SU-DHL-6 (cell line): Measurements from ENCODE around the gene PATL2.
"Not testable (repeated sequence)": the region's sequence is repeated elsewhere in the genome, so short reads cannot be mapped to it uniquely, and the experiment has no call there.

Source experiments
- H2AFZ ChIP-seq: fragments of 200-600 bp; sonication (generic); 2 replicates; pipeline ENCODE4 v1.6.1; 2014; ENCODE audit warnings: low read depth, mild to moderate bottlenecking, moderate library complexity, mixed read lengths, antibody characterized with exemption, low read length; ENCODE audit not compliant: severe bottlenecking
- H3F3A ChIP-seq: fragments of 200-600 bp; shearing (Covaris generic); 2 replicates; pipeline ENCODE4 v1.6.0; 2016; ENCODE audit warnings: antibody characterized with exemption, mild to moderate bottlenecking; ENCODE audit not compliant: insufficient read depth
- H3K27ac ChIP-seq: fragments of 200-600 bp; sonication (generic); 2 replicates; pipeline ENCODE4 v1.5.1; 2016; ENCODE audit warnings: low read depth, mild to moderate bottlenecking, low read length, moderate library complexity, mixed read lengths
- H3K27me3 ChIP-seq: fragments of 200-600 bp; sonication (generic), shearing (Covaris generic); 2 replicates; pipeline ENCODE4 v1.6.0; 2014; ENCODE audit warnings: mild to moderate bottlenecking, low read length
- H3K36me3 ChIP-seq: fragments of 200-600 bp; sonication (generic); 2 replicates; pipeline ENCODE4 v1.6.1; 2014; ENCODE audit warnings: mild to moderate bottlenecking, low read length, mixed read lengths
- H3K4me2 ChIP-seq: fragments of 300-600, 200-600 bp; shearing (Covaris generic), sonication (generic); 2 replicates; pipeline ENCODE4 v1.6.0; 2014; ENCODE audit warnings: low read length, low read depth, mild to moderate bottlenecking; ENCODE audit not compliant: poor library complexity, severe bottlenecking
- H3K4me3 ChIP-seq: fragments of 200-600 bp; sonication (generic); 2 replicates; pipeline ENCODE4 v1.5.1; 2014; ENCODE audit warnings: antibody characterized with exemption, low read length, mild to moderate bottlenecking, mixed read lengths; ENCODE audit not compliant: insufficient read depth, poor library complexity, severe bottlenecking
- H3K79me2 ChIP-seq: fragments of 200-600 bp; sonication (generic); 2 replicates; pipeline ENCODE4 v1.6.1; 2014; ENCODE audit warnings: mild to moderate bottlenecking, low read length, moderate library complexity; ENCODE audit not compliant: insufficient read depth
- H3K9ac ChIP-seq: fragments of 200-600 bp; sonication (generic); 2 replicates; pipeline ENCODE4 v1.7.0; 2014; ENCODE audit warnings: mild to moderate bottlenecking, low read length
- H3K9me2 ChIP-seq: fragments of 200-600 bp; sonication (generic); replicated peaks from 2 replicates; pipeline ENCODE4 v1.6.1; 2014; ENCODE audit warnings: low read length; ENCODE audit not compliant: insufficient read depth
- H3K9me3 ChIP-seq: fragments of 200-600 bp; sonication (generic); 2 replicates; pipeline ENCODE4 v1.6.1; 2014; ENCODE audit warnings: low read length, mixed read lengths; ENCODE audit not compliant: insufficient read depth
- H4K20me1 ChIP-seq: fragments of 200-600 bp; sonication (generic); 2 replicates; pipeline ENCODE4 v1.6.1; 2014; ENCODE audit warnings: low read depth, mild to moderate bottlenecking, antibody characterized with exemption, low read length, moderate library complexity, mixed read lengths
- CTCF ChIP-seq: fragments of 200-600 bp; sonication (generic); IDR thresholded peaks from one replicate; pipeline ENCODE4 v1.5.1; 2017; ENCODE audit warnings: antibody characterized with exemption, mild to moderate bottlenecking, low read length, moderate library complexity; ENCODE audit not compliant: insufficient read depth, poor library complexity, severe bottlenecking
- EZH2phosphoT487 ChIP-seq: fragments of 200-600 bp; sonication (generic), shearing (Covaris generic); conservative IDR thresholded peaks from 2 replicates; pipeline ENCODE4 v1.6.1; 2018; ENCODE audit warnings: mild to moderate bottlenecking, antibody characterized with exemption, low read length, moderate library complexity, mixed read lengths

The PATL2 gene

GRCh38 chr15:44636976-44637375 lies 74.1 kb downstream of the PATL2 start:
- no peaks in the 10 kb centered on the region for H3K9me2 ChIP-seq
- no peak overlapping the region for H3K4me2 ChIP-seq
- no peaks in the 10 kb centered on the region for H3K27me3 ChIP-seq
- H2AFZ ChIP-seq = no peak overlapping the region
- H3K9ac ChIP-seq = no peak overlapping the region
- H3K9me3 ChIP-seq = no peaks in the 10 kb centered on the region
- H3K36me3 ChIP-seq = peaks cover 22% of the 10 kb centered on the region
- H3K27ac ChIP-seq = no peak overlapping the region
- H3K4me3 ChIP-seq = no peak overlapping the region
- H3K79me2 ChIP-seq = peaks cover 8% of the 10 kb centered on the region; the same call in 1 of the 2 replicates
- H4K20me1 ChIP-seq = no peaks in the 10 kb centered on the region
- TF ChIP-seq CTCF (no peak), EZH2phosphoT487 (no peak)
- no peaks in the 10 kb centered on the region for H3F3A ChIP-seq

- no peak overlapping the region for H3K27ac ChIP-seq
- no peaks in the 10 kb centered on the region for H3K9me3 ChIP-seq
- no peaks in the 10 kb centered on the region for H3K79me2 ChIP-seq
- H2AFZ ChIP-seq = no peak overlapping the region
- H3F3A ChIP-seq = no peaks in the 10 kb centered on the region; the same call in 1 of the 2 replicates
- no peaks in the 10 kb centered on the region for H3K27me3 ChIP-seq
- no peak overlapping the region for H3K9ac ChIP-seq
- TF ChIP-seq CTCF (no peak), EZH2phosphoT487 (no peak)
- peaks cover 31% of the 10 kb centered on the region for H3K36me3 ChIP-seq
- H3K4me3 ChIP-seq = no peak overlapping the region
- H4K20me1 ChIP-seq = no peaks in the 10 kb centered on the region
- no peak overlapping the region for H3K4me2 ChIP-seq
- H3K9me2 ChIP-seq = no peaks in the 10 kb centered on the region
These were observed 77.5 kb downstream of the PATL2 start for GRCh38 chr15:44633603-44634002.

GRCh38 chr15:44625286-44625685 lies 85.8 kb downstream of the PATL2 start:
- not testable (repeated sequence) for H3K27ac ChIP-seq, H3K27me3 ChIP-seq, H3F3A ChIP-seq, H4K20me1 ChIP-seq, H3K9me2 ChIP-seq, H3K4me2 ChIP-seq, H3K9me3 ChIP-seq, H2AFZ ChIP-seq, H3K4me3 ChIP-seq, H3K79me2 ChIP-seq, H3K9ac ChIP-seq
- peaks cover 26% of the 10 kb centered on the region; the same call in 1 of the 2 replicates for H3K36me3 ChIP-seq

- Histone ChIP-seq H3K36me3 (peaks cover 25% of the 10 kb centered on the region; the same call in 1 of the 2 replicates), H3K4me3 (no peak overlapping the region), H4K20me1 (no peaks in the 10 kb centered on the region), H3K4me2 (no peak overlapping the region), H3K9me3 (no peaks in the 10 kb centered on the region), H3K9ac (no peak overlapping the region), H3K27ac (no peak overlapping the region), H3K79me2 (no peaks in the 10 kb centered on the region), H2AFZ (no peak overlapping the region), H3F3A (no peaks in the 10 kb centered on the region), H3K9me2 (no peaks in the 10 kb centered on the region), H3K27me3 (no peaks in the 10 kb centered on the region)
- TF ChIP-seq CTCF (no peak), EZH2phosphoT487 (no peak)
These were observed 87.9 kb downstream of the PATL2 start for GRCh38 chr15:44623178-44623577.
